Activated naive CD4-positive, alpha-beta T cell treated with anti-CD3 and anti-CD28 coated beads, Interleukin-2, amount 50 U/mL, for 24 hours (primary cell): ENCODE measurements around the gene LRMDA.

Source experiments
- H3K27ac Mint-ChIP-seq: one replicate; pipeline ENCODE4 v1.8.0; 2021; ENCODE audit warnings: mild to moderate bottlenecking, mixed read lengths
- H3K27me3 Mint-ChIP-seq: one replicate; pipeline ENCODE4 v1.8.0; 2021; ENCODE audit warnings: mixed read lengths
- H3K36me3 Mint-ChIP-seq: one replicate; pipeline ENCODE4 v1.8.0; 2021; ENCODE audit warnings: mixed read lengths
- H3K4me1 Mint-ChIP-seq: one replicate; pipeline ENCODE4 v1.8.0; 2021; ENCODE audit warnings: mixed read lengths
- H3K4me3 Mint-ChIP-seq: one replicate; pipeline ENCODE4 v1.8.0; 2021; ENCODE audit warnings: mild to moderate bottlenecking, mixed read lengths
- H3K9me3 Mint-ChIP-seq: one replicate; pipeline ENCODE4 v1.8.0; 2021; ENCODE audit warnings: mixed read lengths

LRMDA gene

DNA sequence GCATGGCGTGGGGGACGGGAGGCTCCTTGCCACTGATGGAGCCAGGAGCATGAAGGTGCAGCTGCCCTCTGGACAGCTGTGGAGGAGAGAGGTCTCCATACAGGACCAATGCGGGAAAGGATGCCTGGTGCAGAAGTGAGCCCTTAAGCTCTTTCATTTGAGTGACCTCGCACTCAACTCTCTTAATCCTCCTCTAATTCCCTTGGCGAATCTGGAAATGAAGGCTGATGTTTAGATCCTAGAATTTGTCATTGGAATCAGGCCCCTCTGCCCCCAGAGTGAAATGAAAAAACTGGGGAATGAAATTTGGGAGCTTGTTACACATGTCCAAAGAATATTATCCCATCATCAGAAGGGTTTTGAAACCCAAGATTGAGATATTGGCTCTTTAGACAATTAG is 639.5 kb downstream of the LRMDA start:
- Mint-ChIP-seq H3K36me3 (no peaks in the 10 kb centered on the region), H3K27ac (no peak overlapping the region), H3K27me3 (peaks cover 1% of the 10 kb centered on the region), H3K9me3 (no peaks in the 10 kb centered on the region), H3K4me3 (no peak overlapping the region), H3K4me1 (no peaks in the 10 kb centered on the region)

GRCh38 chr10:76071653-76072365 is 640.4 kb downstream of the LRMDA start:
- Mint-ChIP-seq H3K36me3 (no peaks in the 10 kb centered on the region), H3K4me3 (no peak overlapping the region), H3K9me3 (no peaks in the 10 kb centered on the region), H3K27me3 (peaks cover 1% of the 10 kb centered on the region), H3K4me1 (no peaks in the 10 kb centered on the region), H3K27ac (no peak overlapping the region)

DNA sequence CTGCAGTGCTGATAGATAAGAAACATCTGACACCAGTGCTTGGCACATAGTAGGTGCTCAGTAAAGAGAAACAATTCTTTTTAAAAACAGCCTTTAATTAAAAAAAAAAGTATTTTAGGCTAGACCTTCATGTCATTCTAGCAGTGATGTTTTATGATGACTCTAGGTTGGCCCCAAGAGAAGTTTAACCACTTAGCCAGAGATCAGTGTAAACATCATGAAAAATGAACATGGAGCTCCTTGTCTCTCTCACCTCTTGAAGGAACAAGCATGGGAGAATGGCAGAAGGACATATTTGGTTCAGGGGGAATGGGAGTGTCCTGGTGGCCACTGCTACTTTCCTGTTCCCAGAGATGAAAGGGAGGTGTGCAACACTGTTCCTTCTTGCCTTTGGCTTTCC is 641.0 kb downstream of the LRMDA start:
- no peaks in the 10 kb centered on the region for H3K9me3 Mint-ChIP-seq
- no peak overlapping the region for H3K4me3 Mint-ChIP-seq
- no peak overlapping the region for H3K27ac Mint-ChIP-seq
- H3K36me3 Mint-ChIP-seq, result no peaks in the 10 kb centered on the region
- peaks cover 1% of the 10 kb centered on the region for H3K27me3 Mint-ChIP-seq
- H3K4me1 Mint-ChIP-seq, result no peaks in the 10 kb centered on the region

GRCh38 chr10:76073524-76073923 is 642.1 kb downstream of the LRMDA start:
- no peak overlapping the region for H3K4me3 Mint-ChIP-seq
- no peaks in the 10 kb centered on the region for H3K9me3 Mint-ChIP-seq
- no peak overlapping the region for H3K27ac Mint-ChIP-seq
- H3K4me1 Mint-ChIP-seq, result no peaks in the 10 kb centered on the region
- H3K27me3 Mint-ChIP-seq, result peaks cover 1% of the 10 kb centered on the region
- no peaks in the 10 kb centered on the region for H3K36me3 Mint-ChIP-seq

- no peak overlapping the region for H3K4me3 Mint-ChIP-seq
- no peaks in the 10 kb centered on the region for H3K9me3 Mint-ChIP-seq
- H3K36me3 Mint-ChIP-seq, result no peaks in the 10 kb centered on the region
- H3K4me1 Mint-ChIP-seq, result no peaks in the 10 kb centered on the region
- peaks cover 1% of the 10 kb centered on the region for H3K27me3 Mint-ChIP-seq
- H3K27ac Mint-ChIP-seq, result no peak overlapping the region
These were observed 643.2 kb downstream of the LRMDA start for GRCh38 chr10:76074659-76075058.

DNA sequence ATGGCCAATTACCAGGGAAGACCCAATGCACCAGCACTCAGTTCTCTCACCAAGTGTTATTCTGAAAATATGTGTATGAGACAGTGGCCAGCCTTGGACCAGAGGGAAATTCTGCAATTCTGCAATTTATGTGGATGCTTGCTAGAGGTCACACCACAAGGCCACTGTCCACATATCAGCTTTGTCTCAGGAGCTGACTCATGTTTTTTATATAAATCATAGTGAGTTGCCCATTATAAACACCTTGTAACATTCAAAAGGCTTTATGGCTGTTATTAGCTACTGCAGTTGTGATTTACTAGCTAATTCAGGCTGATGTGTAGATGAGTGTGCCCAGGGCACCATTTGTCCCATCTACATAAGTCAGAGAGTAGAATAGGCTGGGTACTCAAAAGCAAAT is 649.0 kb downstream of the LRMDA start:
- no peak overlapping the region for H3K27ac Mint-ChIP-seq
- H3K4me3 Mint-ChIP-seq, result no peak overlapping the region
- H3K27me3 Mint-ChIP-seq, result no peaks in the 10 kb centered on the region
- no peaks in the 10 kb centered on the region for H3K4me1 Mint-ChIP-seq
- no peaks in the 10 kb centered on the region for H3K36me3 Mint-ChIP-seq
- H3K9me3 Mint-ChIP-seq, result no peaks in the 10 kb centered on the region

GRCh38 chr10:76080991-76081390 is 649.6 kb downstream of the LRMDA start:
- Mint-ChIP-seq H3K27me3 (no peaks in the 10 kb centered on the region), H3K4me1 (no peaks in the 10 kb centered on the region), H3K9me3 (no peaks in the 10 kb centered on the region), H3K27ac (no peak overlapping the region), H3K36me3 (no peaks in the 10 kb centered on the region), H3K4me3 (no peak overlapping the region)

GRCh38 chr10:76082232-76082631 is 650.8 kb downstream of the LRMDA start:
- no peak overlapping the region for H3K27ac Mint-ChIP-seq
- H3K4me1 Mint-ChIP-seq, result no peaks in the 10 kb centered on the region
- no peaks in the 10 kb centered on the region for H3K36me3 Mint-ChIP-seq
- H3K27me3 Mint-ChIP-seq, result no peaks in the 10 kb centered on the region
- no peaks in the 10 kb centered on the region for H3K9me3 Mint-ChIP-seq
- no peak overlapping the region for H3K4me3 Mint-ChIP-seq

DNA sequence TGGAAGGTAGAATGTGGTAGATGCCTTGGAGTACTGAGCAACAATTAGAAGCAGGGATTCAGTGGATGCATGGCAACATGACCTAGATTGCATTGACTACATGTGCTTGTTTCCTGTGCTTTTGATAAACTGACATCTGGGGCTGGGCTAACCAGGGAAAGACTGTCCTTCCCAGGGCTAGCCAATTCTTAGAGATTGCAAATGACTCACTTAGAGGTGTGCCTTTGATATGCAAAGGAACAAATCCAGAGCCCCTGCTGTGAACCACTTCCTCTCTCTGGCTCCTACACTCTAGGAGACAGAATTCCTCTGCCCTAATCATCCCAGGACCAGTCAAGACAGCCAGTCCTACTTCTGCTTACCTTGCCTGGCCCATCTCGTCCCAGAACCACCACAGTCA is 651.5 kb downstream of the LRMDA start:
- Mint-ChIP-seq H3K36me3 (no peaks in the 10 kb centered on the region), H3K27me3 (no peaks in the 10 kb centered on the region), H3K4me1 (no peaks in the 10 kb centered on the region), H3K9me3 (no peaks in the 10 kb centered on the region), H3K27ac (no peak overlapping the region), H3K4me3 (no peak overlapping the region)

- Mint-ChIP-seq H3K4me3 (no peak overlapping the region), H3K27ac (no peak overlapping the region), H3K27me3 (no peaks in the 10 kb centered on the region), H3K9me3 (peaks cover 4% of the 10 kb centered on the region), H3K4me1 (no peaks in the 10 kb centered on the region), H3K36me3 (no peaks in the 10 kb centered on the region)
These were observed 653.8 kb downstream of the LRMDA start for GRCh38 chr10:76085002-76085816.

DNA sequence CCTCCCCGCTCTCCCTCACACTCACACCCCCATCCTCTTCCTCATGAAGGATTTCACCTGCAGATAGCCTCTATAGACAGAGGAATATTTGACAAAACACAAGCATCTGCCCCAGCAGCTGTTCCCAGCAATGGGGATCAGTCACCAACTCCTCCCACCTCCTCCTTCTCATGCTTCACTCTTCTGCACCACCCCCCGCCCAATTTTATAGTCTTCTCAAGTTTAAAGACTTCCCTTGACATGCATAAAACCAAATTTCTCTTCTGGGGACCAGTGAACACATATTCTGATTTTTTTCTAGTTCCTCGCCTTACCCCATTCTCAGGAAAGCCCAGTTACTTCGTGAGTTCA is 654.4 kb downstream of the LRMDA start:
- Mint-ChIP-seq H3K36me3 (no peaks in the 10 kb centered on the region), H3K27ac (no peak overlapping the region), H3K27me3 (no peaks in the 10 kb centered on the region), H3K4me1 (no peaks in the 10 kb centered on the region), H3K4me3 (no peak overlapping the region), H3K9me3 (peaks cover 7% of the 10 kb centered on the region)

DNA sequence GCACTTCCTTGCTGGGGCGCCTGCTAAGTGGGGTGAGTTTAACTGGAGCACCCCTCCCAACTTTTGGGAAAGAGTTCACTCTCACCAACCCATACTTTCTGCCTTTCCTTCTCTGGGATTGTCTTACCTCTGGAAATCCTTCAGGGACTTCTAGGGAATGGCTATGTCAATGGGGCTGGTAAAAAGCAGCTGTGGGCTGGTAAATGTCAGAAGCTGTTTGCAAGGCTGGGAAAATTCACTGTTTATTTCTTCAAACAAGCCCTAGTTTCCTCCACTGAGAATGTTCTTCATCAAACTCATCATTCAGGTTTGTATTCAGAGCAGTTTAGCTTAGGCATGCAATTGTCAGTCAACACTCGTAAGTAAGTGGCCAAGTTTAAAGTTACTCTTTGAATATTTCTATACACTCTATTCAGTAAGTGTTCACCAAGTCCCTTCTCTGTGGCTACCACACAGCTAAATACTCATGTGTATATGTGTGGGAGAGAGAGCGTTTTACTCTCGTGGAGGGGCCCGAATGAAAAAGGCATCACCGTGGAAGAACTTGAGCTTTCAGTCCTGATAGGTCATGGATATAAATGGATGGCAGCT is 654.8 kb downstream of the LRMDA start:
- Mint-ChIP-seq H3K27me3 (no peaks in the 10 kb centered on the region), H3K4me1 (no peaks in the 10 kb centered on the region), H3K36me3 (no peaks in the 10 kb centered on the region)

GRCh38 chr10:76086761-76087639 is 655.6 kb downstream of the LRMDA start:
- no peaks in the 10 kb centered on the region for H3K27me3 Mint-ChIP-seq
- no peaks in the 10 kb centered on the region for H3K4me1 Mint-ChIP-seq
- H3K4me3 Mint-ChIP-seq, result no peak overlapping the region
- H3K9me3 Mint-ChIP-seq, result peaks cover 7% of the 10 kb centered on the region
- H3K36me3 Mint-ChIP-seq, result no peaks in the 10 kb centered on the region
- no peak overlapping the region for H3K27ac Mint-ChIP-seq

More for the DNA sequence above, 654.8 kb downstream of the LRMDA start:
- H3K4me3 Mint-ChIP-seq, result no peak overlapping the region
- H3K27ac Mint-ChIP-seq, result no peak overlapping the region
- peaks cover 7% of the 10 kb centered on the region for H3K9me3 Mint-ChIP-seq

GRCh38 chr10:76088008-76088407 is 656.6 kb downstream of the LRMDA start:
- Mint-ChIP-seq H3K27ac (no peak overlapping the region), H3K4me3 (no peak overlapping the region), H3K27me3 (no peaks in the 10 kb centered on the region), H3K36me3 (no peaks in the 10 kb centered on the region), H3K4me1 (no peaks in the 10 kb centered on the region), H3K9me3 (peaks cover 7% of the 10 kb centered on the region)

DNA sequence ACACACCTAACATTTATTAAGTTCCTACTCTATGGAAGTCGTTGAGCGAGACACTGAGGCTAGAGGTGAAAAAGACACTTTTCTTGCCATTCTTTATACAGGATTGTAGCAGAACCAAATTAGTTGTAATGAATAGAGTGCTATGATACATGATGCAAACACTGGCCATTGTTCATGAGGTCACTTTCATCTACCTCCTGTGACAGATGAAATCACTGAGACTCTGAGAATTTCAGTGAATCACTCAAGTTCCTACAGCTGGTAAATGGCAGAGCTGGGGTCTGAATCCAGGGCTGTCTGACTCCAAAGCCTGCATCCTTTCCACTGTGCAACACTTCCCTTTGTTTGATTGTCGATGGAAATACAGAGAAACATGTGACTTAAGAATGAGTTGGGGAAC is 657.6 kb downstream of the LRMDA start:
- Mint-ChIP-seq H3K9me3 (peaks cover 7% of the 10 kb centered on the region), H3K27ac (no peak overlapping the region), H3K36me3 (no peaks in the 10 kb centered on the region), H3K4me1 (no peaks in the 10 kb centered on the region), H3K4me3 (no peak overlapping the region), H3K27me3 (no peaks in the 10 kb centered on the region)
